IMR-90 (cell line): ENCODE measurements around the gene DNMT3A. TPM values are rescaled to one million over a fixed set of nuclear protein-coding genes. Genes with fewer than 3 reads are reported as not detected.

ENCODE experiments used
- ATAC-seq: fragments of 200-7000 bp; cut with Tn5 transposase; 2 replicates; pipeline ENCODE4 v1.9.1; 2020; ENCODE audit warnings: low read depth, mild to moderate bottlenecking, moderate library complexity
- BruUV-seq: library from RNA; stranded (reverse); fragments of 400-500 nt; replicated peaks from 2 replicates; lab custom pipeline; 2021; lab: Mats Ljungman, UMichigan
- CTCF ChIA-PET: fragments of 300-600 bp; formaldehyde crosslinking; extraction: SDS; loops from one replicate; lab custom pipeline; 2021; ENCODE audit warnings: antibody characterized with exemption; lab: Yijun Ruan, JAX
- POLR2A ChIA-PET: fragments of 300-600 bp; sonication (Branson Sonifier 250); formaldehyde crosslinking; loops from one replicate; lab custom pipeline; 2022; ENCODE audit warnings: antibody characterized with exemption; ENCODE audit not compliant: unreplicated experiment; lab: Charles Lee
- DNase-seq: peaks from one replicate; pipeline ENCODE4 v3.0.0; 2013
- H2AFZ ChIP-seq: replicated peaks from 2 replicates; pipeline ENCODE3; 2013; ENCODE audit warnings: low read length, mild to moderate bottlenecking; ENCODE audit not compliant: poor library complexity
- H2AK5ac ChIP-seq: 2 replicates; pipeline ENCODE4 v1.6.1; 2013; ENCODE audit warnings: low read depth, low read length, inconsistent platforms
- H2AK9ac ChIP-seq: replicated peaks from 2 replicates; pipeline ENCODE3; 2013; ENCODE audit warnings: mild to moderate bottlenecking, low read depth, low read length, moderate library complexity; ENCODE audit not compliant: poor library complexity
- H2BK120ac ChIP-seq: 2 replicates; pipeline ENCODE4 v1.6.1; 2013; ENCODE audit warnings: low read depth, low read length, inconsistent platforms
- H2BK15ac ChIP-seq: 3 replicates; pipeline ENCODE4 v1.6.1; 2013; ENCODE audit warnings: low read depth, low read length, inconsistent platforms
- H2BK20ac ChIP-seq: 2 replicates; pipeline ENCODE4 v1.6.1; 2013; ENCODE audit warnings: low read depth, mild to moderate bottlenecking, inconsistent platforms, low read length, moderate library complexity
- H2BK5ac ChIP-seq: 2 replicates; pipeline ENCODE4 v1.6.1; 2013; ENCODE audit warnings: mild to moderate bottlenecking, low read depth, low read length, inconsistent platforms; ENCODE audit not compliant: poor library complexity, severe bottlenecking
- H3K14ac ChIP-seq: replicated peaks from 2 replicates; pipeline ENCODE4 v1.6.1; 2013; ENCODE audit warnings: low read depth, low read length, inconsistent platforms
- H3K18ac ChIP-seq: 2 replicates; pipeline ENCODE4 v1.6.1; 2013; ENCODE audit warnings: low read depth, low read length, control low read depth
- H3K23ac ChIP-seq: 2 replicates; pipeline ENCODE4 v1.6.1; 2013; ENCODE audit warnings: low read depth, low read length, inconsistent platforms
- H3K27ac ChIP-seq: 2 replicates; pipeline ENCODE4 v1.5.1; 2013; ENCODE audit warnings: mild to moderate bottlenecking, control low read depth, low read length; ENCODE audit not compliant: insufficient read depth
- H3K27me3 ChIP-seq: 2 replicates; pipeline ENCODE4 v1.6.1; 2013; ENCODE audit warnings: low read length; ENCODE audit not compliant: control insufficient read depth, insufficient read depth
- H3K36me3 ChIP-seq: 2 replicates; pipeline ENCODE4 v1.6.1; 2013; ENCODE audit warnings: low read length, mixed read lengths; ENCODE audit not compliant: control insufficient read depth, insufficient read depth
- H3K4ac ChIP-seq: 2 replicates; pipeline ENCODE4 v1.6.1; 2013; ENCODE audit warnings: low read depth, low read length, inconsistent platforms
- H3K4me1 ChIP-seq: 2 replicates; pipeline ENCODE4 v1.6.1; 2013; ENCODE audit warnings: low read length, mixed read lengths; ENCODE audit not compliant: control insufficient read depth, insufficient read depth
- H3K4me2 ChIP-seq: 2 replicates; pipeline ENCODE4 v1.6.1; 2013; ENCODE audit warnings: low read depth, mild to moderate bottlenecking, control low read depth, low read length, moderate library complexity
- H3K4me3 ChIP-seq: 2 replicates; pipeline ENCODE4 v1.5.1; 2013; ENCODE audit warnings: low read depth, mild to moderate bottlenecking, control low read depth, low read length, moderate library complexity; ENCODE audit not compliant: insufficient read depth
- H3K56ac ChIP-seq: 2 replicates; pipeline ENCODE4 v1.6.1; 2013; ENCODE audit warnings: low read length, inconsistent platforms; ENCODE audit not compliant: insufficient read depth; ENCODE audit errors: extremely low read depth
- H3K79me1 ChIP-seq, 2 experiments: 2 replicates each; pipeline ENCODE4 v1.6.1; 2013; ENCODE audit warnings: low read length in 2 of 2, inconsistent platforms in 1 of 2, low read depth in 1 of 2
- H3K9ac ChIP-seq: 2 replicates; pipeline ENCODE4 v1.6.1; 2013; ENCODE audit warnings: low read depth, low read length, control low read depth
- H3K9me1 ChIP-seq: 2 replicates; pipeline ENCODE4 v1.6.1; 2013; ENCODE audit warnings: low read length, inconsistent platforms; ENCODE audit not compliant: insufficient read depth
- H3K9me3 ChIP-seq: 2 replicates; pipeline ENCODE4 v1.6.1; 2013; ENCODE audit warnings: low read length; ENCODE audit not compliant: control insufficient read depth, insufficient read depth
- H4K20me1 ChIP-seq: 2 replicates; pipeline ENCODE4 v1.6.1; 2013; ENCODE audit warnings: low read length, inconsistent platforms; ENCODE audit not compliant: insufficient read depth
- H4K5ac ChIP-seq: 2 replicates; pipeline ENCODE4 v1.6.1; 2013; ENCODE audit warnings: mild to moderate bottlenecking, low read depth, low read length, control low read depth
- H4K8ac ChIP-seq, 2 experiments: 2 replicates each; pipeline ENCODE4 v1.6.1; 2013; ENCODE audit warnings: low read depth in 2 of 2, low read length in 2 of 2, control low read depth in 1 of 2, inconsistent platforms in 1 of 2
- H4K91ac ChIP-seq: 2 replicates; pipeline ENCODE4 v1.6.1; 2013; ENCODE audit warnings: low read depth, low read length, inconsistent platforms; ENCODE audit not compliant: insufficient read depth
- CEBPB ChIP-seq: IDR thresholded peaks from 2 replicates; pipeline ENCODE4 v1.6.1; 2012; ENCODE audit warnings: low read depth, low read length, improper control_type of control experiment
- MAFK ChIP-seq: IDR thresholded peaks from 2 replicates; pipeline ENCODE4 v1.6.1; 2012; ENCODE audit warnings: low read depth, low read length, improper control_type of control experiment
- MAZ ChIP-seq: IDR thresholded peaks from 2 replicates; pipeline ENCODE4 v1.6.1; 2012; ENCODE audit warnings: low read depth, mild to moderate bottlenecking, low read length, improper control_type of control experiment, moderate library complexity, borderline replicate concordance
- NFE2L2 ChIP-seq: fragments of 150-350 bp; IDR thresholded peaks from 2 replicates; pipeline ENCODE4 v1.6.1; 2016; ENCODE audit warnings: low read depth, mild to moderate bottlenecking, low read length
- RAD21 ChIP-seq: IDR thresholded peaks from 2 replicates; pipeline ENCODE4 v1.6.1; 2012; ENCODE audit warnings: low read length, improper control_type of control experiment
- RFX5 ChIP-seq: IDR thresholded peaks from 2 replicates; pipeline ENCODE4 v1.8.0; 2012; ENCODE audit warnings: low read depth, mild to moderate bottlenecking, low read length, moderate library complexity
- SMC3 ChIP-seq: fragments of 150-350 bp; IDR thresholded peaks from 2 replicates; pipeline ENCODE4 v1.6.1; 2016; ENCODE audit warnings: low read depth, mild to moderate bottlenecking, antibody characterized with exemption, low read length, moderate library complexity
- WGBS, 2 experiments: methylation state at CpG; one replicate each; pipeline versions ENCODE4 v1.1.5 to v1.1.7; 2013; ENCODE audit warnings: missing lambda C conversion rate in 2 of 2; ENCODE audit not compliant: insufficient read length in 1 of 2; ENCODE audit errors: extremely low coverage in 2 of 2; 5-methylcytosine and 5-hydroxymethylcytosine counted together
- dilution Hi-C: fragments of 300-500 bp; cut with HindIII; formaldehyde crosslinking; loops from one replicate; pipeline ENCODE4 v1.14.3; 2018; ENCODE audit warnings: low sequenced_read_pairs; ENCODE audit not compliant: unreplicated experiment
- in situ Hi-C: fragments of 300-500 bp; cut with MboI; formaldehyde crosslinking; loops from 3 replicates; pipeline ENCODE4 v1.14.3; 2019; ENCODE audit warnings: low sequenced_read_pairs, inconsistent platforms, mixed read lengths
- intact Hi-C: fragments of 100-400 bp; cut with micrococcal nuclease; formaldehyde crosslinking; loops from 2 replicates; pipeline ENCODE4 v1.10.0; 2022
- polyA plus RNA-seq, 3 experiments: library from polyadenylated mRNA; depleted of rRNA; stranded (reverse); fragments of >200 nt; gene quantifications; 2 replicates each; pipeline ENCODE4 v1.2.3, GENCODE V29; 2012; ENCODE audit warnings: low replicate concordance in 1 of 3
- total RNA-seq: library from RNA; depleted of rRNA; stranded (reverse); fragments of >200 nt; gene quantifications from 2 replicates; pipeline ENCODE4 v1.2.3, GENCODE V29; 2012
- TF ChIP-seq, protein P1 (sequence below): fragments of 150-350 bp; IDR thresholded peaks from 2 replicates; pipeline ENCODE4 v1.6.1; 2016; ENCODE audit warnings: low read depth, mild to moderate bottlenecking, low read length, moderate library complexity, borderline replicate concordance
- TF ChIP-seq, protein P2 (sequence below): conservative IDR thresholded peaks from 2 replicates; pipeline ENCODE4 v1.5.1; 2012; ENCODE audit warnings: mild to moderate bottlenecking, low read depth, low read length, improper control_type of control experiment
- TF ChIP-seq, protein P3 (sequence below): fragments of 150-350 bp; IDR thresholded peaks from 2 replicates; pipeline ENCODE4 v1.6.1; 2017; ENCODE audit warnings: mild to moderate bottlenecking, antibody characterized with exemption, low read length, low read depth

The DNMT3A gene
- total and polyA plus RNA-seq, 2 of the 4 experiments (the other 2 are of a cell fraction): 4.4 to 9.7 TPM

DNA sequence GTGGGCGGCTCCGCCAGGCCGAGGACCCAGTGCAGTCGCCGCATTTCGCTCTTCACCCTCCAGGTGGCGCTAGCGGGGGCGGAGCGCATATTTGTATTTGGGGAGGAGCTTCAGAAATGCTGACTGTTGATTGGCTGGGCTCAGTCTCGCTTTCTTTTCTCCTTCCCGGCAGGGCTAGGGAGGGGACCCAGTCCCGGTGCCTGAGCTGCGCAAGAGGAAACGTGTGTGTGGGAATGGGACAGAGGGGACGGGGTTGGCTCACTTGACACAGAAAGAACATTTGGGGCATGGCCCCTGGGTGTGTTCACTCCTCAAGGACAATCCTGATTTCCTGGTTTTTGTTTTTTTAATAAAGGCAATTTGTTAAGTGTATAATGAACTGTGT, 20.3 kb upstream of the DNMT3A start:
- WGBS, 2 experiments: 0% methylated on average over 5 of the region's 16 CpGs; no CpG with 5 or more reads in 1 of the 2 experiments
- Histone ChIP-seq H4K91ac (peak overlapping the region; percentile 48; the same call in 1 of the 2 replicates), H3K4me3 (peak overlapping the region; percentile 32), H3K4me1 (no peaks in the 10 kb centered on the region), H3K27ac (no peak overlapping the region), H3K14ac (peak overlapping the region; percentile 82; the same call in 1 of the 2 replicates), H3K23ac (no peak overlapping the region), H2BK120ac (no peak overlapping the region), H3K79me1 (no peaks in the 10 kb centered on the region), H2BK5ac (no peak overlapping the region), H2BK15ac (peak overlapping the region; percentile 45; the same call in 1 of the 3 replicates), H4K8ac (peak overlapping the region; percentile 85 to 93), H3K4me2 (peak overlapping the region; percentile 67), H3K27me3 (no peaks in the 10 kb centered on the region; the same call in 1 of the 2 replicates), H4K5ac (peak overlapping the region; percentile 24), H3K4ac (peak overlapping the region; percentile 71; the same call in 1 of the 2 replicates), H3K9me3 (no peaks in the 10 kb centered on the region), H2AFZ (peak overlapping the region; percentile 91), H4K20me1 (no peaks in the 10 kb centered on the region), H3K56ac (no peak overlapping the region), H3K9ac (peak overlapping the region; percentile 46), H3K36me3 (no peaks in the 10 kb centered on the region), H2AK5ac (no peak overlapping the region), H3K18ac (no peak overlapping the region), H3K9me1 (no peaks in the 10 kb centered on the region), H2BK20ac (no peak overlapping the region), H2AK9ac (peak overlapping the region; percentile 83)
- in situ Hi-C loops: no loop called here
- DNase-seq (peak; percentile 88), ATAC-seq (peak; percentile 99)
- POLR2A ChIA-PET: interaction anchor here (0.7 to 0.8 kb wide), 2 partner anchors 31 to 136 kb away, joined by 6 to 17 read pairs; no protein-coding TSS in a partner anchor
- BruUV-seq: no TSS peak
- dilution Hi-C loops: no loop called here
- TF ChIP-seq, protein P1, sequence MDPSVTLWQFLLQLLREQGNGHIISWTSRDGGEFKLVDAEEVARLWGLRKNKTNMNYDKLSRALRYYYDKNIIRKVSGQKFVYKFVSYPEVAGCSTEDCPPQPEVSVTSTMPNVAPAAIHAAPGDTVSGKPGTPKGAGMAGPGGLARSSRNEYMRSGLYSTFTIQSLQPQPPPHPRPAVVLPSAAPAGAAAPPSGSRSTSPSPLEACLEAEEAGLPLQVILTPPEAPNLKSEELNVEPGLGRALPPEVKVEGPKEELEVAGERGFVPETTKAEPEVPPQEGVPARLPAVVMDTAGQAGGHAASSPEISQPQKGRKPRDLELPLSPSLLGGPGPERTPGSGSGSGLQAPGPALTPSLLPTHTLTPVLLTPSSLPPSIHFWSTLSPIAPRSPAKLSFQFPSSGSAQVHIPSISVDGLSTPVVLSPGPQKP: no peak
- TF ChIP-seq, protein P2, sequence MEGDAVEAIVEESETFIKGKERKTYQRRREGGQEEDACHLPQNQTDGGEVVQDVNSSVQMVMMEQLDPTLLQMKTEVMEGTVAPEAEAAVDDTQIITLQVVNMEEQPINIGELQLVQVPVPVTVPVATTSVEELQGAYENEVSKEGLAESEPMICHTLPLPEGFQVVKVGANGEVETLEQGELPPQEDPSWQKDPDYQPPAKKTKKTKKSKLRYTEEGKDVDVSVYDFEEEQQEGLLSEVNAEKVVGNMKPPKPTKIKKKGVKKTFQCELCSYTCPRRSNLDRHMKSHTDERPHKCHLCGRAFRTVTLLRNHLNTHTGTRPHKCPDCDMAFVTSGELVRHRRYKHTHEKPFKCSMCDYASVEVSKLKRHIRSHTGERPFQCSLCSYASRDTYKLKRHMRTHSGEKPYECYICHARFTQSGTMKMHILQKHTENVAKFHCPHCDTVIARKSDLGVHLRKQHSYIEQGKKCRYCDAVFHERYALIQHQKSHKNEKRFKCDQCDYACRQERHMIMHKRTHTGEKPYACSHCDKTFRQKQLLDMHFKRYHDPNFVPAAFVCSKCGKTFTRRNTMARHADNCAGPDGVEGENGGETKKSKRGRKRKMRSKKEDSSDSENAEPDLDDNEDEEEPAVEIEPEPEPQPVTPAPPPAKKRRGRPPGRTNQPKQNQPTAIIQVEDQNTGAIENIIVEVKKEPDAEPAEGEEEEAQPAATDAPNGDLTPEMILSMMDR: peak; percentile 93
- TF ChIP-seq NFE2L2 (no peak; the same call in 1 of the 2 replicates), MAZ (peak; percentile 68; the same call in 1 of the 2 replicates), RAD21 (peak; percentile 48), SMC3 (peak; percentile 58), CEBPB (no peak), MAFK (peak; percentile 80), RFX5 (no peak)
- TF ChIP-seq, protein P3, sequence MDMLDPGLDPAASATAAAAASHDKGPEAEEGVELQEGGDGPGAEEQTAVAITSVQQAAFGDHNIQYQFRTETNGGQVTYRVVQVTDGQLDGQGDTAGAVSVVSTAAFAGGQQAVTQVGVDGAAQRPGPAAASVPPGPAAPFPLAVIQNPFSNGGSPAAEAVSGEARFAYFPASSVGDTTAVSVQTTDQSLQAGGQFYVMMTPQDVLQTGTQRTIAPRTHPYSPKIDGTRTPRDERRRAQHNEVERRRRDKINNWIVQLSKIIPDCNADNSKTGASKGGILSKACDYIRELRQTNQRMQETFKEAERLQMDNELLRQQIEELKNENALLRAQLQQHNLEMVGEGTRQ: no peak
- CTCF ChIA-PET: interaction anchor here (0.6 to 1.5 kb wide), 14 partner anchors 9 to 303 kb away, joined by 3 to 7 read pairs (median 4); no protein-coding TSS in a partner anchor
- intact Hi-C loops: loop anchor here (1.0 to 5.0 kb wide), 2 partner anchors 160 to 300 kb away; no protein-coding TSS in a partner anchor
